ENCODE data around the gene PLPP2. TPM values are rescaled to one million over a fixed set of nuclear protein-coding genes. Genes with fewer than 3 reads are reported as not detected.

PLPP2 gene
- 10 to 100 TPM; 12.1 to 82.5 (median 36.8) TPM for total RNA-seq

GRCh38 chr19:291006-291521 lies at the start of gene PLPP2:
Gene PLPP2, minus strand, starts transcription at chr19:291403. Its CDS starts 67 bp downstream, at chr19:291336.
- WGBS, 2 donors = 0% methylated on average over 3 of the region's 60 CpGs; no CpG with 5 or more reads in 1 of the 2 donors
- Histone ChIP-seq H3K27me3 (peaks cover 0 to 54% (median 0%) of the 10 kb centered on the region in 4 donors), H3K36me3 (no peaks in the 10 kb centered on the region), H3K4me1 (peaks cover 17 to 56% (median 22%) of the 10 kb centered on the region in 3 donors), H3K27ac (peak within 1 kb of the TSS; percentile 85 to 91 (median 88)), H3K4me3 (peak within 1 kb of the TSS; percentile 48 to 80 (median 58)), H3K9me3 (no peaks in the 10 kb centered on the region)
- DNase-seq = no peak
- intact Hi-C loops (cut with DNase I) = no loop called here
- TF ChIP-seq, protein P1, sequence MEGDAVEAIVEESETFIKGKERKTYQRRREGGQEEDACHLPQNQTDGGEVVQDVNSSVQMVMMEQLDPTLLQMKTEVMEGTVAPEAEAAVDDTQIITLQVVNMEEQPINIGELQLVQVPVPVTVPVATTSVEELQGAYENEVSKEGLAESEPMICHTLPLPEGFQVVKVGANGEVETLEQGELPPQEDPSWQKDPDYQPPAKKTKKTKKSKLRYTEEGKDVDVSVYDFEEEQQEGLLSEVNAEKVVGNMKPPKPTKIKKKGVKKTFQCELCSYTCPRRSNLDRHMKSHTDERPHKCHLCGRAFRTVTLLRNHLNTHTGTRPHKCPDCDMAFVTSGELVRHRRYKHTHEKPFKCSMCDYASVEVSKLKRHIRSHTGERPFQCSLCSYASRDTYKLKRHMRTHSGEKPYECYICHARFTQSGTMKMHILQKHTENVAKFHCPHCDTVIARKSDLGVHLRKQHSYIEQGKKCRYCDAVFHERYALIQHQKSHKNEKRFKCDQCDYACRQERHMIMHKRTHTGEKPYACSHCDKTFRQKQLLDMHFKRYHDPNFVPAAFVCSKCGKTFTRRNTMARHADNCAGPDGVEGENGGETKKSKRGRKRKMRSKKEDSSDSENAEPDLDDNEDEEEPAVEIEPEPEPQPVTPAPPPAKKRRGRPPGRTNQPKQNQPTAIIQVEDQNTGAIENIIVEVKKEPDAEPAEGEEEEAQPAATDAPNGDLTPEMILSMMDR (IDR thresholded peaks at IDR 0.05) = no peak
- TF ChIP-seq POLR2A (IDR thresholded peaks at IDR 0.05) = peak in 1 of 4 donors; percentile 10

DNA sequence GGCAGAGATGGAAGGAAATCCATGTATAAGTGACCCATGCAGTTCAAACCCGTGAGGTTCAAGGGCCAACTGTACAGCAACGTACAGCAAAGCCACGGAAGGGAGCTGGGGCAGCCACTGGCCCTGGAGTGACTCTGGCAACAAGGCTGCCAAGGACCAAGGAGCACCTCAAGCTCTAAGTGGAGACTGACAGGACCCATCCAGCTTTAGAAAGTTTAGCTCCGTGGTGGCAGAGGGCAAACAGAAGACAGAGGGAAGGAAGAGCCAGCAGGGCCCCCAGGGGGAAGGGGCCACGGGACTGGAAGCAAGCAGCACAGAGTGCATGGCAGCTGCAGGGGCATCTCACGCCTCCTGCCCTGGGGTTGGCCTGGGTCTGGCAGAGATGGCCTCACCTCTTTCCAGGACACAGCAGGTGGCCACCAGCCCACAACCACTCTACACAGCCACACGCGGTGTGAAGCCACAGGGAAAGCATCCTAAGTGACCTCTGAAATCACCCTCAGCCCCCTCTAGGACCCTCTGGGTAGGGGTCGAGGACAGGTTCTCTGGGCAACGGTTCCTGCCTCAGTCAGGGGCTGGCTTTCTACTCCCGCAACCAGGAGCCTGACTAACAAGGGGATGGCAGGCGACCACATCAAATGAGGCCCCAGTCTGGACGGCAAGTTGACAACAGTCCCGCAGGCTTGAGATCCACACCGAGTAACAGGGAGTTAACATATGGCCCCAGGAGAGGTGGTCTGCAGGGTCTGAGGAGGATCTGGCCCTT lies 49.6 kb upstream of the PLPP2 start:
- Histone ChIP-seq H3K4me1 (peaks cover 18 to 50% (median 31%) of the 10 kb centered on the region in 3 donors), H3K9me3 (no peaks in the 10 kb centered on the region), H3K4me3 (no peak overlapping the region), H3K36me3 (peaks cover 0 to 12% (median 0%) of the 10 kb centered on the region in 3 donors), H3K27ac (no peak overlapping the region), H3K27me3 (peaks cover 0 to 7% (median 0%) of the 10 kb centered on the region in 4 donors)
- intact Hi-C loops (cut with DNase I) = no loop called here
- WGBS, 2 donors = 79 to 86% methylated on average over 10 to 11 of the region's 15 CpGs
- no peak for DNase-seq
- TF ChIP-seq, protein P1 (IDR thresholded peaks at IDR 0.05) = no peak
- TF ChIP-seq POLR2A (IDR thresholded peaks at IDR 0.05) = no peak

- H3K27me3 ChIP-seq = no peaks in the 10 kb centered on the region
- intact Hi-C loops (cut with DNase I) = no loop called here
- TF ChIP-seq POLR2A (IDR thresholded peaks at IDR 0.05) = no peak
- TF ChIP-seq, protein P1 (IDR thresholded peaks at IDR 0.05) = no peak
- peaks cover 18 to 42% (median 28%) of the 10 kb centered on the region in 3 donors for H3K4me1 ChIP-seq
- H3K36me3 ChIP-seq = peaks cover 0 to 26% (median 0%) of the 10 kb centered on the region in 3 donors
- 83 to 85% methylated on average over 10 of the region's 10 CpGs for WGBS, 2 donors
- no peak overlapping the region for H3K4me3 ChIP-seq
- H3K9me3 ChIP-seq = no peaks in the 10 kb centered on the region
- H3K27ac ChIP-seq = no peak overlapping the region
- DNase-seq = no peak
These were observed 48.2 kb upstream of the PLPP2 start for GRCh38 chr19:339262-339887.

DNA sequence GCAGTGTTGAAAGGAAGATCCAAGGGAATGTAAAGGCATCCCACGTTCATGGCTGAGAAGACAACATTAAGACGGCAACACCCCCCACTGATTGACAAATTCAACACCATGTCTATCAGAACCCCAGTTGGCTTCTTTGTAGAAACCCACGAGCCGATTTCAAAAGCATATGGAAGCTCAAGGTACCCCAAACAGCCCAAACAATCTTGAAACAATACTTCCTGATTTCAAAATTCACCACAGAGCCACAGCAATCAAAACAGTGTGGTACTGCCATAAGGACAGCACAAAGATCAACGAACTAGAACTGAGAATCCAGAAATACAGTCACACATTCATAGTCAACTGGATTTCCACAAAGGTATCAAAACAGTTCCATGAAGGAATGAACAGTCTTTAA lies 47.2 kb upstream of the PLPP2 start:
- no peak overlapping the region for H3K4me3 ChIP-seq
- no peaks in the 10 kb centered on the region for H3K9me3 ChIP-seq
- intact Hi-C loops (cut with DNase I) = no loop called here
- peaks cover 0 to 33% (median 0%) of the 10 kb centered on the region in 3 donors for H3K36me3 ChIP-seq
- TF ChIP-seq POLR2A (IDR thresholded peaks at IDR 0.05) = no peak
- TF ChIP-seq, protein P1 (IDR thresholded peaks at IDR 0.05) = no peak
- H3K27me3 ChIP-seq = no peaks in the 10 kb centered on the region
- no peak overlapping the region for H3K27ac ChIP-seq
- WGBS, 2 donors = 73 to 76% methylated on average over 5 of the region's 5 CpGs
- DNase-seq = no peak
- H3K4me1 ChIP-seq = peaks cover 16 to 34% (median 26%) of the 10 kb centered on the region in 3 donors
